LNCaP clone FGC (cell line): ENCODE measurements around the gene CHP1.

Source experiments
- DNase-seq: peaks from one replicate; pipeline ENCODE4 v3.0.0-alpha.2; 2011; ENCODE audit warnings: low read depth
- H3K4me3 ChIP-seq: 2 replicates; pipeline ENCODE4 v1.5.1; 2011; ENCODE audit warnings: mild to moderate bottlenecking, low read depth, low read length, control low read depth
- TF ChIP-seq, protein P1 (sequence below): IDR thresholded peaks from 2 replicates; pipeline ENCODE4 v1.5.1; 2012; ENCODE audit warnings: mild to moderate bottlenecking; ENCODE audit not compliant: control insufficient read depth, insufficient read depth; ENCODE audit errors: extremely low read depth

CHP1 gene

DNA sequence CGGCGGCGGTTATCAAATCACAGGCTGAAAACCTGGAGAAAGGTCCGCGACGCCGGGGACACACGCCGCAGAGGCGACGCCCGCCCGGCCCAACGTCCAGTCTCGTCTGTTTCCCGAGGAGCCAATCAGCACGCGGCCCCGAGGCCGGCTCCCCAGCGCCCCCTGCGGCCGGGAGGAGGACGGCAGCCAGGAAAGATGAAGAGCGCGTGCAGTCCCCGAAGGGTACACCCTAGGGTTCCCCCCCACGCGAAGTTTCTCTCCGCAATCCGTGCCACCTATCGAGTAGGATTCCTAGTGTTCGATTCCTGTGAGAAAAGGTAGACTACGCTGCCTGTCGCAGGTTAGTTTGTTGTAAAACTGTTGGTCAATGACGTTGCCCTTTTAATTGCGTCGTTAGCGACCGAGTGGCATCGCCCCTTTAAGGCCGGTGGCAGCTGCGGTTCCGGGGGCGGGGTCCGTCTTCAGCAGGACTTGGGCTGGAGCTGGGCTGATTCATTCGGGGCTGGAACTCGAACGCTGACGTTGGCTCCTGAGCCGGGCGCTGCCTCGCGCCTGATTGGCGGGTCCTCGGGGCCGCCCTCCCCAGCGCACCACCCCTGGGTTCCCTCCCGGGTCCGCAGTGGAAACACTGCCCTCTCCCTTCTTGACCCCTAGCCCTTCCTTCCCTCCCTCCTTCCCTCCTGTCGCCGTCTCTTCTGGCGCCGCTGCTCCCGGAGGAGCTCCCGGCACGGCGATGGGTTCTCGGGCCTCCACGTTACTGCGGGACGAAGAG is at the start of gene CHP1, which contains the start of gene EXD1:
CHP1 (plus strand) TSS at position 619 of the 772 bp plus-strand sequence; CDS start at position 734, 115 bp downstream.
EXD1 (minus strand) TSS at position 108 of the 772 bp plus-strand sequence. CDS start 4,182 bp downstream, outside the sequence.
- TF ChIP-seq, protein P1, sequence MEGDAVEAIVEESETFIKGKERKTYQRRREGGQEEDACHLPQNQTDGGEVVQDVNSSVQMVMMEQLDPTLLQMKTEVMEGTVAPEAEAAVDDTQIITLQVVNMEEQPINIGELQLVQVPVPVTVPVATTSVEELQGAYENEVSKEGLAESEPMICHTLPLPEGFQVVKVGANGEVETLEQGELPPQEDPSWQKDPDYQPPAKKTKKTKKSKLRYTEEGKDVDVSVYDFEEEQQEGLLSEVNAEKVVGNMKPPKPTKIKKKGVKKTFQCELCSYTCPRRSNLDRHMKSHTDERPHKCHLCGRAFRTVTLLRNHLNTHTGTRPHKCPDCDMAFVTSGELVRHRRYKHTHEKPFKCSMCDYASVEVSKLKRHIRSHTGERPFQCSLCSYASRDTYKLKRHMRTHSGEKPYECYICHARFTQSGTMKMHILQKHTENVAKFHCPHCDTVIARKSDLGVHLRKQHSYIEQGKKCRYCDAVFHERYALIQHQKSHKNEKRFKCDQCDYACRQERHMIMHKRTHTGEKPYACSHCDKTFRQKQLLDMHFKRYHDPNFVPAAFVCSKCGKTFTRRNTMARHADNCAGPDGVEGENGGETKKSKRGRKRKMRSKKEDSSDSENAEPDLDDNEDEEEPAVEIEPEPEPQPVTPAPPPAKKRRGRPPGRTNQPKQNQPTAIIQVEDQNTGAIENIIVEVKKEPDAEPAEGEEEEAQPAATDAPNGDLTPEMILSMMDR: peak; percentile 81
- DNase-seq: peak; percentile 95
- H3K4me3 ChIP-seq: peak within 1 kb of the TSS; percentile 96

GRCh38 chr15:41182266-41182665 is 48.8 kb upstream of the CHP1 start:
- TF ChIP-seq, protein P1: no peak
- DNase-seq: no peak

DNA sequence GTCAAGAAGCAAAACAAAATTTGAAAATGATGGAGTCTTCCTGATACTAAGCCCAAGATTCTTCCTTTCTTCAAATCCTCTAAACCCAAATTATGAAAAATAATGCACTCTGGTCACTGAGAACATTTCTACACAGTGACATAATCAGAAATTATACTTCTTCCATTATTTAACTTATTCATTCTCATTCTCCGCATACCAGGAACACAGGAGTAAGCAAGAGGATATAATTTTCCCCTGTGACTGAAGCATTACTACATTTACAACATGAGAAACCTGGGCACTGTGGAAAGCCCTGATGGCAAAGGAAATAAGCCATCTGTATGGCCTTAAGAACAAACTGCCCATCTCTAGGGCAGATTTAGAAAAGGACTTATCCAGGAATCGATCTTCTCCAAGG is 47.5 kb upstream of the CHP1 start:
- H3K4me3 ChIP-seq: no peak overlapping the region
- no peak for DNase-seq

More at GRCh38 chr15:41182266-41182665, 48.8 kb upstream of the CHP1 start:
- H3K4me3 ChIP-seq: no peak overlapping the region

GRCh38 chr15:41194444-41194843 is 36.6 kb upstream of the CHP1 start:
- TF ChIP-seq, protein P1: no peak
- H3K4me3 ChIP-seq: no peak overlapping the region
- DNase-seq: no peak

More for the DNA sequence above, 47.5 kb upstream of the CHP1 start:
- TF ChIP-seq, protein P1: no peak

DNA sequence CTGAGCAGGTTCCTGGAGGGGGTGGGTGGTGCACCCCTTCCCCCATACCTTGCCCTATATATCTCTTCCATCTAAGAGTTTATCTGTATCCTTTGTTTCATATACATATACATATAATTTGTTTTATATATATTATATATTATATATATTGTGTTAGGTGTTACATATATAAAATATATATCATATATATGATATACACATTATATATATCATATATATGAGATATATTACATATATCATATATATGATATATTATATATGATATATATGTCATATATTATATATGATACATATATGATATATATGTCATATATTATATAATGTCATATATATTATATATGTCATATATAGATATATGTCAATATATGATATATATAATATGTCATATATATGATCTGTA is 31.6 kb upstream of the CHP1 start:
- no peak overlapping the region for H3K4me3 ChIP-seq
- DNase-seq: no peak
- TF ChIP-seq, protein P1: no peak

DNA sequence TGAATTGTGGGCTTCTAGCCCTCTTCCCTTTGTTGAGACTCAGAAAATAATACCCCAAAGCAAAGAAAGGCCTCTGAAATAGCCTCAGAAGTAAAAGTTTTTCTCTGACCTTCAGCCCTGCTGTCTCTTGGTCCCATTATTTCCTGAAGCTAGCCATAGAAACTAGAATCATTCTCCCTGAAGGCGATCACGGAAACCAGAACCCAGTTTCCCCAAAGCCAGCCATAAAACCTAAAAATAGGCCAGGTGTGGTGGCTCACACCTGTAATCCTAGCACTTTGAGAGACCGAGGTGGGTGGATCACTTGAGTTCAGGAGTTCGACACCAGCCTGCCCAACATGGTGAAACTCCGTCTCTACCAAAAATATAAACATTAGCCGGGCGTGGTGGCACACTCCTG is 27.7 kb upstream of the CHP1 start:
- DNase-seq: no peak
- TF ChIP-seq, protein P1: no peak
- no peak overlapping the region for H3K4me3 ChIP-seq
